ENCODE measurements around the gene SPOCK1.

GRCh38 chr5:137400571-137400970 is 98.6 kb downstream of the SPOCK1 start:
- TF ChIP-seq CTCF (IDR thresholded peaks at IDR 0.05; ENCODE audit: low read depth, low read length) (no peak), POLR2A (IDR thresholded peaks at IDR 0.05; ENCODE audit: extremely low read depth, insufficient read length) (no peak), MYC (IDR thresholded peaks at IDR 0.05; ENCODE audit: low read depth, low read length) (no peak), MAX (IDR thresholded peaks at IDR 0.05; ENCODE audit: low read depth, low read length) (no peak)
